Fibroblast of lung (primary cell): ENCODE measurements around the gene CTNNA2.

ENCODE experiments used
- EZH2 ChIP-seq: IDR thresholded peaks from 2 replicates; pipeline ENCODE4 v1.5.1; 2012; ENCODE audit warnings: low read length, control low read depth, mild to moderate bottlenecking; ENCODE audit errors: missing control alignments
- TF ChIP-seq, protein P1 (sequence below), 2 donors: IDR thresholded peaks in 1 of 2; conservative IDR thresholded peaks in 1 of 2; 1 replicate in 1 of 2; 2 replicates in 1 of 2; pipeline ENCODE4 v1.5.1; 2011 to 2012; ENCODE audit warnings: low read length in 2 of 2, control low read depth in 1 of 2, inconsistent platforms in 1 of 2, low read depth in 1 of 2, mild to moderate bottlenecking in 1 of 2

DNA sequence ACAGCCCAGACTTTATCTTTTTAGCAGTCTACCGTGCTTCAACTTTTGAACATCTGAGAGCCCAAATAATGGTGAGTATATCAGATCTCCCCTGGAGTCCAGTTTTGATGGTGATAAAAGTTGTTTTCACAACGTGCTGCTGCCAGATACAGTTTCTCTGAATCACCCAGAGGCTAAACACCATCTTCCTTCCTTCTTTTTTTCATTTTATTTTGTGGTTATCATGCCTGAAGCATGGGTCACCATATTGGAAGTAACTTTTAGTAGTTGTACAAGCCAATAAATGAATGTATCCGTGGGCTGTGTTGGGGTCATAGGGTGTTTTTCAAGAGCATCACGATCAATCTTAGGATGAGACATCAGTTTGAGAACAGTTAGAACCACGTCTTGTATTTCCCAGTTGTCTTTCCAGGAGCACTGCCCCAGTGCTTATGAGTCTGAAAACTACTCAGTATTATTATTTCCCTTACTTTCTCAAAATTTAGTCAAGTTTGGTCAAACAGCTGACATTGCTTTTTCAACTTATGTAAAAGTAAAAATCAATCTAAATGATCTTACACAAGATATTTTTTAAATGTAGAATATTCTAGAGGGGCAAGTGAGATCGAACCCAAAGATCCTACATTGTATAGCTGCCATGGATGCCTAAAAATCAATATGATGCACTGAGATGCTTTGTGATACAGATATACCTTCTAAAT, 311.4 kb downstream of the CTNNA2 start:
- no peak for TF ChIP-seq EZH2
- TF ChIP-seq, protein P1, sequence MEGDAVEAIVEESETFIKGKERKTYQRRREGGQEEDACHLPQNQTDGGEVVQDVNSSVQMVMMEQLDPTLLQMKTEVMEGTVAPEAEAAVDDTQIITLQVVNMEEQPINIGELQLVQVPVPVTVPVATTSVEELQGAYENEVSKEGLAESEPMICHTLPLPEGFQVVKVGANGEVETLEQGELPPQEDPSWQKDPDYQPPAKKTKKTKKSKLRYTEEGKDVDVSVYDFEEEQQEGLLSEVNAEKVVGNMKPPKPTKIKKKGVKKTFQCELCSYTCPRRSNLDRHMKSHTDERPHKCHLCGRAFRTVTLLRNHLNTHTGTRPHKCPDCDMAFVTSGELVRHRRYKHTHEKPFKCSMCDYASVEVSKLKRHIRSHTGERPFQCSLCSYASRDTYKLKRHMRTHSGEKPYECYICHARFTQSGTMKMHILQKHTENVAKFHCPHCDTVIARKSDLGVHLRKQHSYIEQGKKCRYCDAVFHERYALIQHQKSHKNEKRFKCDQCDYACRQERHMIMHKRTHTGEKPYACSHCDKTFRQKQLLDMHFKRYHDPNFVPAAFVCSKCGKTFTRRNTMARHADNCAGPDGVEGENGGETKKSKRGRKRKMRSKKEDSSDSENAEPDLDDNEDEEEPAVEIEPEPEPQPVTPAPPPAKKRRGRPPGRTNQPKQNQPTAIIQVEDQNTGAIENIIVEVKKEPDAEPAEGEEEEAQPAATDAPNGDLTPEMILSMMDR (conservative IDR thresholded peaks at IDR 0.05 in 1 of 2, IDR thresholded peaks at IDR 0.05 in 1 of 2; ENCODE audit: low read depth in 1 of 2, low read length in 2 of 2): no peak
